Activated B cell treated with CpG ODN at 0.5 μM for 24 hours (primary cell): Measurements from ENCODE around the gene NFIA. TPM values are rescaled to one million over a fixed set of nuclear protein-coding genes. Genes with fewer than 3 reads are reported as not detected.

ENCODE experiments used
- ATAC-seq: fragments of 200-7000 bp; cut with Tn5 transposase; one replicate; pipeline ENCODE4 v1.10.0; 2021; ENCODE audit warnings: low read depth, mild to moderate bottlenecking, moderate library complexity
- CTCF ChIA-PET: fragments of 350-600 bp; sonication (Branson Sonifier 250); formaldehyde crosslinking; loops from one replicate; lab custom pipeline; 2021; ENCODE audit warnings: antibody characterized with exemption; lab: Charles Lee
- POLR2A ChIA-PET: fragments of 350-600 bp; sonication (Branson Sonifier 250); formaldehyde crosslinking; loops from one replicate; lab custom pipeline; 2021; ENCODE audit warnings: antibody characterized with exemption; lab: Charles Lee
- DNase-seq: peaks from one replicate; pipeline ENCODE4 v3.0.0; 2022
- H3K27ac Mint-ChIP-seq: one replicate; pipeline ENCODE4 v1.8.0; 2020; ENCODE audit warnings: mixed read lengths
- H3K27me3 Mint-ChIP-seq: one replicate; pipeline ENCODE4 v1.8.0; 2021; ENCODE audit warnings: mixed read lengths
- H3K36me3 Mint-ChIP-seq: one replicate; pipeline ENCODE4 v1.8.0; 2021; ENCODE audit warnings: low read depth, mixed read lengths
- H3K4me1 Mint-ChIP-seq: one replicate; pipeline ENCODE4 v1.8.0; 2021; ENCODE audit warnings: mixed read lengths
- H3K4me3 Mint-ChIP-seq: one replicate; pipeline ENCODE4 v1.8.0; 2020; ENCODE audit warnings: mild to moderate bottlenecking, mixed read lengths
- H3K9me3 Mint-ChIP-seq: one replicate; pipeline ENCODE4 v1.8.0; 2020; ENCODE audit warnings: mixed read lengths
- intact Hi-C: fragments of 100-400 bp; cut with micrococcal nuclease; formaldehyde crosslinking; loops from one replicate; pipeline ENCODE4 v1.15.1; 2024
- total RNA-seq: library from RNA; stranded (reverse); gene quantifications from 2 replicates; pipeline ENCODE4 v1.2.3, GENCODE V29; 2022
- TF ChIP-seq, protein P1 (sequence below): fragments of 200-600 bp; IDR thresholded peaks from one replicate; pipeline ENCODE4 v1.8.0; 2022; ENCODE audit warnings: antibody characterized with exemption, mild to moderate bottlenecking

Gene NFIA
- total RNA-seq, 1 donor from 2014 or later = 0.13 TPM

DNA sequence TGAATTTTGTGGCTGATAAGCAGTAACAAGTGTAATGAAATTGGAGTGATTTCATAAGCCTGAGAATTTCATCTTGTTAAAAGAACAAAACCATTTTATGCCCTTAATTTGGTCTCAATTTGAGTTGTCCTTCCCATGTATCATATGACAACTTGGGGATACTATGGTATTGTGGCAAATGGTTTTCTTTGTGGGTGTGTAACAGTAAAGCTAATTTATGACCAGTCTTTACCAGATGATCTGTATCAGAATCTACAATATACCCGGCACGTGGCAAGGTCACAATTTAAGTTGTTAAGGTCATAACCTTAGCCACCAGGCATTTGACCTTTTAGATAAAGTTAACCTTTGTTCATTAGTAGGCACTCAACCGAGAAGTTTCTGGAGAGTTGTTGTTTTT, 9.1 kb downstream of the NFIA start:
- H3K27ac Mint-ChIP-seq = no peak overlapping the region
- CTCF ChIA-PET = no interaction called here
- intact Hi-C loops = no loop called here
- ATAC-seq (no peak), DNase-seq (no peak)
- H3K36me3 Mint-ChIP-seq = no peaks in the 10 kb centered on the region
- POLR2A ChIA-PET = no interaction called here
- H3K4me3 Mint-ChIP-seq = no peak overlapping the region
- TF ChIP-seq, protein P1, sequence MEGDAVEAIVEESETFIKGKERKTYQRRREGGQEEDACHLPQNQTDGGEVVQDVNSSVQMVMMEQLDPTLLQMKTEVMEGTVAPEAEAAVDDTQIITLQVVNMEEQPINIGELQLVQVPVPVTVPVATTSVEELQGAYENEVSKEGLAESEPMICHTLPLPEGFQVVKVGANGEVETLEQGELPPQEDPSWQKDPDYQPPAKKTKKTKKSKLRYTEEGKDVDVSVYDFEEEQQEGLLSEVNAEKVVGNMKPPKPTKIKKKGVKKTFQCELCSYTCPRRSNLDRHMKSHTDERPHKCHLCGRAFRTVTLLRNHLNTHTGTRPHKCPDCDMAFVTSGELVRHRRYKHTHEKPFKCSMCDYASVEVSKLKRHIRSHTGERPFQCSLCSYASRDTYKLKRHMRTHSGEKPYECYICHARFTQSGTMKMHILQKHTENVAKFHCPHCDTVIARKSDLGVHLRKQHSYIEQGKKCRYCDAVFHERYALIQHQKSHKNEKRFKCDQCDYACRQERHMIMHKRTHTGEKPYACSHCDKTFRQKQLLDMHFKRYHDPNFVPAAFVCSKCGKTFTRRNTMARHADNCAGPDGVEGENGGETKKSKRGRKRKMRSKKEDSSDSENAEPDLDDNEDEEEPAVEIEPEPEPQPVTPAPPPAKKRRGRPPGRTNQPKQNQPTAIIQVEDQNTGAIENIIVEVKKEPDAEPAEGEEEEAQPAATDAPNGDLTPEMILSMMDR = no peak
- no peaks in the 10 kb centered on the region for H3K9me3 Mint-ChIP-seq
- no peaks in the 10 kb centered on the region for H3K4me1 Mint-ChIP-seq
- H3K27me3 Mint-ChIP-seq = peaks cover 15% of the 10 kb centered on the region

DNA sequence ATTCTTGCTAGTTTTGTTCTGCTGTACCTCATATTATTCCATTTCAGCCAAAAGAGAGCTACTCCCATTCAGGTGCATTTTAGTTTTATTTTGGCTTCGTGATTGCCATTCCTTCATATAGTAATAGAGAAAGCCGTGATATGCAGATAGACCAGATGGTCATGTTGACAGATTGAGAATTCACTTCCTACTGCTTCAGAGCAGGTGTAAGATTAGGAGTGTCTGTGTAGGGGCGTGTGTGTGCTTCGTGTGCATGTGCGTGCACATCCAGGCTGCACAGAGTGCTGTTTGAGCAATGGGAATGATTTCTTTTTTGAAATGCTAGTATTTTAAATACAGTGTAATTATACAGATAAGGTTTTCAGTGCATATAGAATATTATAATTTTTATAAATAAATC, 10.3 kb downstream of the NFIA start:
- Mint-ChIP-seq H3K27ac (no peak overlapping the region), H3K4me3 (no peak overlapping the region), H3K27me3 (peaks cover 14% of the 10 kb centered on the region), H3K4me1 (no peaks in the 10 kb centered on the region), H3K9me3 (no peaks in the 10 kb centered on the region), H3K36me3 (no peaks in the 10 kb centered on the region)
- DNase-seq (no peak), ATAC-seq (no peak)
- intact Hi-C loops = no loop called here
- POLR2A ChIA-PET = no interaction called here
- CTCF ChIA-PET = interaction anchor here (1.6 kb wide), 1 partner anchor 43 kb away, joined by 3 read pairs; no protein-coding TSS in a partner anchor
- TF ChIP-seq, protein P1 = no peak

DNA sequence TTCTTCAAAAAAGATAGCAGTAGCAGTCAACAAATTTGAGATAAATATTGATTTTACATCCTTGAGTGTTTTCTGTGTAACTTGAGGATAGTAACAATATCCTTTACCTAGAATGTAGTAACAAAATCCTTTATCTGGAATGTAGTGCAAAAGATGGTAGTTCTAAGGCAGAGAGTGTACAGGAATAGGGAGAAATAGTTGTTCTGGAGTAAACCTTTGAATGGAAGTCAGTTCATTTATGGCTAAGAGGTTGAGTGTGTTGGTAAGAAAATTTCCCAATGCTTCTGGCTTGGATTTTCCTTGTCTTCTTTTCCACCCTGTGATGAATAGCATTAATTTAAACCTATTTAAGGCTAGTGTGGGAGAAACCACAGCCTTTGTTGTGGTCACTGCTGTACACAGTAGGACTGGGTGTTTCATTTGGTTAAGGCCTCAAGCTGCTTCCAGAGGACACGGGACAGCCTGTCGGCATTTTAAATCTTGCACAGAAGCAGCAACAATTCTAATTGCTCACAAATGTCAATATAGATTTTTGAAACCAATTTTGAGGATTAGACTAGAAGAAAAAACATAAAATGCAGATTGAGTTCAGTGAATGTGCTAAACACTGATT, 11.3 kb downstream of the NFIA start:
- Mint-ChIP-seq H3K27ac (no peak overlapping the region), H3K9me3 (no peaks in the 10 kb centered on the region), H3K27me3 (peaks cover 11% of the 10 kb centered on the region), H3K4me1 (no peaks in the 10 kb centered on the region), H3K4me3 (no peak overlapping the region), H3K36me3 (no peaks in the 10 kb centered on the region)
- ChIA-PET CTCF (interaction anchor here (1.6 kb wide), 1 partner anchor 44 kb away, joined by 3 read pairs; no protein-coding TSS in a partner anchor), POLR2A (interaction anchor here (0.8 kb wide), 1 partner anchor 43 kb away, joined by 3 read pairs; no protein-coding TSS in a partner anchor)
- no peak for ATAC-seq
- no peak for DNase-seq
- intact Hi-C loops = no loop called here
- TF ChIP-seq, protein P1 = no peak

DNA sequence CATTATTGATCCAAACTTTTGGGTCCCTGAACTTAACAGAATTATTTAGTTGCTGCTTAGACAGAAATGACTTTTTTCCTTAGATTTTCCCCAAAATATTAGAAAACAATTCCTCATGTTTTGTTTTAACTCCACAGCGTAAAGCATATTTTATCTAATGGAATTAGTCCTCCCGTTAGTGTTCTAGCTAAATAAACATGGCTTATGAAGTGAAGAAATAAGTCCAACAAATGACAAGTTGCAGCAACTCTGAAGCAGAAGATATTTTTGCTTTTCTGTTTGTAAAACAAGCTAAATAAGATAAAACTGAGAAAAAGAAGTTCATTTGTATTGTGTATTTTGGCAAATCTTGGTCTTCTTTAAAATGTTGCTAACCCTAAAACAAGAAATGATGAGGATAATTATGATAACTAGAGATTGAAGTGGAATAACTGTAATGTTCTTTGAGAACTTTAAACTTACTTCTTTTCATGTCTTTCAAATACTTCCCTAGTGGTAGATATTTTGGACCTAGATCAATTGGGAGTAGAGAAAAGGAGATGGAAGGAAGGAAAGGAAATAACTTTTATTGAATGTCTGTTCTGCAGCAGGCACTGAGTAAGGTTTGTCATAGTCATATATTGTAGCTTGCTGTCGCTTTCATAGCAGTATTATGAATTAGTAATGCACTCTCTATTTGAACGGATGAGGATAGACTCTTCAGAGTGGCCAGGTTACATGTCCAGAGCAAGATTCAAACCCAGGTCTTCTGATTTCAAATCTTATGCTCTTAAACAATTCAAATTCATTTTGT, 12.5 kb downstream of the NFIA start:
- CTCF ChIA-PET = no interaction called here
- Mint-ChIP-seq H3K9me3 (no peaks in the 10 kb centered on the region), H3K27ac (no peak overlapping the region), H3K4me1 (no peaks in the 10 kb centered on the region), H3K4me3 (no peak overlapping the region), H3K27me3 (peaks cover 14% of the 10 kb centered on the region), H3K36me3 (no peaks in the 10 kb centered on the region)
- ATAC-seq = no peak
- POLR2A ChIA-PET = interaction anchor here (0.8 kb wide), 1 partner anchor 45 kb away, joined by 3 read pairs; no protein-coding TSS in a partner anchor
- TF ChIP-seq, protein P1 = no peak
- no peak for DNase-seq
- intact Hi-C loops = no loop called here

DNA sequence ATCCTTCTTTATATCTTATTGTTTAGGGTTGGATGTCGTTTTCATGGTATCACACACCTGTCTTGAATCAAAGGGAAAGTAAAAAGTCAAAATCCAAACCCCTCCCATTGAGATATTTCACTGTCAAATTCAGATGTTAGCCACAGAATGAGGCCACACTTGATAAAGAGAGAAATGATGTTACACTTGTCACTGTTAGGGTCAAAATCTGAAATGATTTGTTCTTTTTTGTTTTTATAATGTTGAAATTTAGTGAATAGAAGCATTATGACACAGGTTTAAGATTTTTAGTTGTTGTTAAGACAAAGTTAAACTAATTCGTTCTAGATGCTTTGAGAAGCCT, 13.1 kb downstream of the NFIA start:
- ATAC-seq (no peak), DNase-seq (no peak)
- ChIA-PET CTCF (interaction anchor here (1.0 kb wide), 1 partner anchor 46 kb away, joined by 4 read pairs; no protein-coding TSS in a partner anchor), POLR2A (no interaction called here)
- no peak overlapping the region for H3K4me3 Mint-ChIP-seq
- no peaks in the 10 kb centered on the region for H3K36me3 Mint-ChIP-seq
- intact Hi-C loops = no loop called here
- peaks cover 14% of the 10 kb centered on the region for H3K27me3 Mint-ChIP-seq
- H3K27ac Mint-ChIP-seq = no peak overlapping the region
- TF ChIP-seq, protein P1 = no peak
- no peaks in the 10 kb centered on the region for H3K9me3 Mint-ChIP-seq
- H3K4me1 Mint-ChIP-seq = no peaks in the 10 kb centered on the region
